ENCODE data around the gene RERE.

DNA sequence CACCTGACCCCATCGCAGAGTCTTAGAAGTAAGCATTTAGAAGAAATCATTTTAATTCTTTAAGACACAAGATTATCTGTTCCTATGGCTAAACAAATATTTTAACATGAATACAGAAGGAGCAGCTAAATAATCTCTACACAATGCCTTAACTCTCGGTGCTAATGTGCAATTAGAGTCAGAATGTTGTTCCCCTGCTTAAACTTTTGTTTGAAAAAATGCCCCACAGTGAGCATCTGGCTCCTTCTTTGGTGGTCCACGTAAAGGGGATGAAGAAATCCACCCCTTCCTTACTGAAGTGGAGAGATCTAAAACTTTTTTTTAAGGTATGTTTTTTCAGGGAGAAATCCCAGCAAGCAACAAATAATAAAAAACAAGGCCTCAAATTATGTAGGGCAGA, 444.3 kb downstream of the RERE start:
- TF ChIP-seq CTCF (IDR thresholded peaks at IDR 0.05; ENCODE audit: borderline replicate concordance, extremely low read depth, low read length, poor library complexity, severe bottlenecking) (no peak), EZH2 (IDR thresholded peaks at IDR 0.05; ENCODE audit: borderline replicate concordance, low read depth, low read length, severe bottlenecking) (no peak)
